MV-4-11 (cell line): ENCODE data around the gene SESTD1.
"Not testable (repeated sequence)": the region's sequence is repeated elsewhere in the genome, so short reads cannot be mapped to it uniquely, and the experiment has no call there.

Source experiments
- DNase-seq: peaks from one replicate; lab custom pipeline; 2025; lab: John Stamatoyannopoulos, UW

SESTD1 gene

GRCh38 chr2:179106342-179106675 is 158.3 kb downstream of the SESTD1 start:
- DNase-seq, result no peak

- peak; percentile 83 for DNase-seq
Measured at GRCh38 chr2:179104736-179105135, 159.9 kb downstream of the SESTD1 start.

GRCh38 chr2:179098080-179098689 is 166.4 kb downstream of the SESTD1 start:
- no peak for DNase-seq

DNA sequence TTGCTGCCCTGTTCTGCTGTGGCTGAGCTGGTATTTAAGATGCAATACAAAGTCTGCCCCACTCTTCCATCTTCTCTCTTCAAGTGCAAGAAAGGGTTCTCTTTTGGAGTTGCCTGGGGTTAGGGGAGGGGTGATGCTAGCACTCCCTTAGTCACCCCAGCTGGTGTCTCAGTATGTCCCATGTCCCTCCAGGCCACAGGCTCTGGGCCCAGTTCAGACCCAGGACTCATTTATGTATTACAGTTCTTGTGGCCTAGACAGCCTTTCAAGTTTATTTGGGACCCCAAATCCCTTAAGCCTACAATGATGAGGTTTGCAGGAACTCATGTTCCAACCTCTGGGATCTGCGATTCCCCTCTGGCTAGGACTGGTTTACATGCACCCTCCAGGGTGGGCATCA is 167.5 kb downstream of the SESTD1 start:
- no peak for DNase-seq

GRCh38 chr2:179096090-179096489 is 168.5 kb downstream of the SESTD1 start:
- DNase-seq, result no peak

- not testable (repeated sequence) for DNase-seq
Measured at GRCh38 chr2:179092912-179093311, 171.7 kb downstream of the SESTD1 start.

GRCh38 chr2:179082697-179083096 is 181.9 kb downstream of the SESTD1 start:
- DNase-seq, result no peak

GRCh38 chr2:179081954-179082353 is 182.7 kb downstream of the SESTD1 start:
- DNase-seq, result no peak

- DNase-seq, result no peak
Measured at GRCh38 chr2:179072527-179072926, 192.1 kb downstream of the SESTD1 start.

DNA sequence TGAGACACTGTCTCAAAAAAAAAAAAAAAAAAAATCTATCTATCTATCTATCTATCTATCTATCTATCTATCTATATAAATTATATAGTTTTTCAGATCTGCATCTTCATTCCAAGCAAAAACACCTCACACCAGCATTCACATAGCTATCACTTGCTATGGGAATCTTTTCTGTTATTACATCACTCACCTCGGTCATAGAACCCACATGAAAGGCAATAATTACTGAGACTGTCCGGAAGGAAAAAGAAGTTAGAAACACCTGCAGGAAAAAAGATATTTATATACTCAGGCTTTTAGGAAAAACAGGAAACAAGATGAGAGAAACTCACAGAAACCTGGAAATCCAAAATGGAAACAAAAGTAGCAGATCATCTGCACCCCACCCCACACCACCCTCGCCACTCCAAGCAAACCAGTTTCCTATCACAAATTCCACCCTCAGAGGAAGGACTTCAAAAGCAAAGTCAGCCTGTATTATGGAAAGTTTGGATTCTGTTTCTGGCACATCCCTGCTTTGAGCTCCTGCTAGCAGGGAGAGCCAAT is 192.7 kb downstream of the SESTD1 start:
- DNase-seq, result no peak

GRCh38 chr2:179070895-179071294 is 193.7 kb downstream of the SESTD1 start:
- no peak for DNase-seq

- DNase-seq, result no peak
Measured at GRCh38 chr2:179069685-179070084, 194.9 kb downstream of the SESTD1 start.

- DNase-seq, result no peak
Measured at GRCh38 chr2:179068991-179069643, 195.5 kb downstream of the SESTD1 start.

DNA sequence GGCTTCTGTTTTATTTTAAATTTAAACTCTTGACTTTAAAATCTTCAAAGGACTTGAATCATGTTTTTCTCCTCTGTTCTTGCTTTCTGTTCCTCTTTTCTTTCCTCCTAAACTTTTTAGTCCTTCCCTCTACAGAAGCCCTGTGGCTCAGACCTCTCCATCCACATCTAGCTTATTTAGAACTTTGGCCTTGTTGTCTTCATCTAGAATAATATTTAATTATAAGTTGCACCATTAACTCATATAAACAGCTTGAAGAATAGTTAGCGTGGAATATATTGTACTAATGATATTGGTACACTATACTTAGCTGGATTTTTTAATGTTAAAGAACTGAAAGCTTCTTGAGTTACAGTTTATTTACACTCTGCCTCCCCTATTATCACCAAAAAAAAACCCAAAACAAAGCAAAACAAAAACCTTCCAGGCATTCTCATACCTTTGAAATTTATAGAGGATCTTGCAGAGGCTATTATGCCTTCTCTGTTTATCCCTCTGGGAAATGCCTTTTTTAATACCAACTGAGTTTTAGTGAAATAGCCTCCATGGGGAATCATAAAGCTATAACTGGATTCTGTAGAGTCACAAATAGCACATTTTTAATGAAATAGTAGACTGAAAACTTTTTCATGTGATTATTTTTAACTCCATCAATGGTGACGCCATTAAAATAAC is 205.5 kb downstream of the SESTD1 start:
- peak; percentile 78 for DNase-seq

GRCh38 chr2:179057737-179058136 is 206.9 kb downstream of the SESTD1 start:
- no peak for DNase-seq

DNA sequence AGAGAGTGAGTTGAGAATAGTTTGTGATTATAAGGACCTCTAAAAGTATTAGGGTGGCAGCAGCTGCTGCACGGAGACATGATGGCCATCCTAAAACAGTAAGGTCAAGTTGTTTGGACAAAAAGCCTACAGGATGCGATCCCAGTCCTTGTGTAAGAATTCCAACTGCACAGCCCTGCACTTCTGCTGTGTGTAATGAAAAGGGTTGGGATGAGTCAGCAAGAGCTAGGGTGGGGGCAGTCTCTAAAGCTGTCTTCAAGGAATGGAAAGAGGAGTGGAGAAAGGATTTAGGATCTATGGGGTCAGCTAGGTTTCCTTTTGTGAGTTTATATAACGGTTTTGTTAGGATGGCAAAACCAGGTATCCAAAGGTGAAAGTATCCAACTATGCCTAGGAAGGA is 211.1 kb downstream of the SESTD1 start:
- not testable (repeated sequence) for DNase-seq
